Measurements from ENCODE around the gene CLNK. TPM values are rescaled to one million over a fixed set of nuclear protein-coding genes. Genes with fewer than 3 reads are reported as not detected.

The CLNK gene
- total RNA-seq, 1 donor from 2014 or later = 0.35 TPM

- no peak overlapping the region for H3K4me3 ChIP-seq
- ATAC-seq = no peak
- intact Hi-C loops (cut with DNase I) = no loop called here
- no peaks in the 10 kb centered on the region for H3K9me3 ChIP-seq
- TF ChIP-seq CTCF (IDR thresholded peaks at IDR 0.05) = no peak
- no peak for DNase-seq
- H3K27me3 ChIP-seq = no peaks in the 10 kb centered on the region
- H3K36me3 ChIP-seq = peaks cover 13% of the 10 kb centered on the region
- no peaks in the 10 kb centered on the region for H3K4me1 ChIP-seq
- H3K27ac ChIP-seq = no peak overlapping the region
Observed at GRCh38 chr4:10442976-10443375, 241.6 kb downstream of the CLNK start.

- intact Hi-C loops (cut with DNase I) = no loop called here
- no peak overlapping the region for H3K4me3 ChIP-seq
- H3K27ac ChIP-seq = no peak overlapping the region
- no peaks in the 10 kb centered on the region for H3K4me1 ChIP-seq
- no peak for DNase-seq
- H3K27me3 ChIP-seq = no peaks in the 10 kb centered on the region
- no peak for TF ChIP-seq CTCF (IDR thresholded peaks at IDR 0.05)
- no peaks in the 10 kb centered on the region for H3K9me3 ChIP-seq
- no peak for ATAC-seq
- H3K36me3 ChIP-seq = peaks cover 13% of the 10 kb centered on the region
Observed at GRCh38 chr4:10441512-10441911, 243.1 kb downstream of the CLNK start.

GRCh38 chr4:10438924-10439323, 245.6 kb downstream of the CLNK start:
- DNase-seq = no peak
- H3K27me3 ChIP-seq = no peaks in the 10 kb centered on the region
- TF ChIP-seq CTCF (IDR thresholded peaks at IDR 0.05) = no peak
- ATAC-seq = no peak
- H3K9me3 ChIP-seq = no peaks in the 10 kb centered on the region
- no peak overlapping the region for H3K4me3 ChIP-seq
- H3K27ac ChIP-seq = no peak overlapping the region
- no peaks in the 10 kb centered on the region for H3K36me3 ChIP-seq
- H3K4me1 ChIP-seq = no peaks in the 10 kb centered on the region
- intact Hi-C loops (cut with DNase I) = no loop called here

GRCh38 chr4:10437735-10438134, 246.8 kb downstream of the CLNK start:
- ATAC-seq = no peak
- H3K27ac ChIP-seq = no peak overlapping the region
- no peaks in the 10 kb centered on the region for H3K36me3 ChIP-seq
- H3K4me1 ChIP-seq = no peaks in the 10 kb centered on the region
- DNase-seq = no peak
- no peaks in the 10 kb centered on the region for H3K9me3 ChIP-seq
- no peak overlapping the region for H3K4me3 ChIP-seq
- no peaks in the 10 kb centered on the region for H3K27me3 ChIP-seq
- intact Hi-C loops (cut with DNase I) = no loop called here
- no peak for TF ChIP-seq CTCF (IDR thresholded peaks at IDR 0.05)

Other genes with a start within 250 kb of the CLNK start
- 19.0 TPM for gene ZNF518B, start 227.3 kb downstream of the CLNK start, total RNA-seq

Measured in upper lobe of right lung (tissue), 1 donor.